Tibial nerve (tissue), 4 donors: ENCODE measurements around the gene LRRC1. TPM values are rescaled to one million over a fixed set of nuclear protein-coding genes. Genes with fewer than 3 reads are reported as not detected.

Source experiments
- DNase-seq, 2 donors: peaks; one replicate each; pipeline ENCODE4 v3.0.0-alpha.2; 2019; ENCODE audit warnings: low spot score in 2 of 2
- H3K27ac ChIP-seq, 4 donors: fragments of 200-600 bp; sonication (generic) in 3 of 4; one replicate each; pipeline ENCODE4 v1.5.1; 2017 to 2019; ENCODE audit warnings: mild to moderate bottlenecking in 1 of 4
- H3K27me3 ChIP-seq, 2 donors: fragments of 200-600 bp; sonication (generic) in 1 of 2; one replicate each; pipeline versions ENCODE4 v1.5.1 to v1.6.0; 2017 to 2019
- H3K36me3 ChIP-seq, 3 donors: fragments of 200-600 bp; sonication (generic); one replicate each; pipeline ENCODE4 v1.5.1; 2018 to 2019
- H3K4me1 ChIP-seq, 4 donors: fragments of 200-600 bp; sonication (generic) in 3 of 4; one replicate each; pipeline ENCODE4 v1.5.1; 2017 to 2019
- H3K4me3 ChIP-seq, 4 donors: fragments of 200-600 bp; sonication (generic) in 3 of 4; one replicate each; pipeline ENCODE4 v1.5.1; 2017 to 2019; ENCODE audit warnings: mild to moderate bottlenecking in 1 of 4, moderate library complexity in 1 of 4
- H3K9me3 ChIP-seq, 4 donors: fragments of 200-600 bp; sonication (generic) in 3 of 4; one replicate each; pipeline ENCODE4 v1.5.1; 2017 to 2019
- EP300 ChIP-seq, 2 donors: sonication (generic); formaldehyde crosslinking; IDR thresholded peaks; one replicate each; pipeline ENCODE4 v1.6.1; 2017; ENCODE audit warnings: antibody characterized with exemption in 2 of 2, mild to moderate bottlenecking in 1 of 2
- POLR2A ChIP-seq, 2 donors: fragments of 450-650 bp; IDR thresholded peaks; one replicate each; pipeline ENCODE4 v1.6.1; 2017; ENCODE audit warnings: antibody characterized with exemption in 2 of 2, mild to moderate bottlenecking in 2 of 2, moderate library complexity in 2 of 2
- WGBS, 2 donors: methylation state at CpG; one replicate each; pipeline ENCODE4 v1.1.5; 2018; 5-methylcytosine and 5-hydroxymethylcytosine counted together
- total RNA-seq, 4 donors: library from RNA; depleted of rRNA; stranded (reverse); fragments of >200 nt; gene quantifications; one replicate each; pipeline ENCODE4 v1.1.0, GENCODE V29; 2016
- TF ChIP-seq, protein P1 (sequence below), 5 experiments: fragments of 200-600 bp in 3 of 5; fragments of 450-650 bp in 2 of 5; sonication (generic) in 3 of 5; IDR thresholded peaks; one replicate each; pipeline ENCODE4 v1.5.1; 2016 to 2019; ENCODE audit warnings: antibody characterized with exemption in 5 of 5, mild to moderate bottlenecking in 3 of 5, moderate library complexity in 2 of 5

The LRRC1 gene
- total RNA-seq, 4 donors from 2014 or later = 22.8 to 50.0 (median 39.6) TPM

DNA sequence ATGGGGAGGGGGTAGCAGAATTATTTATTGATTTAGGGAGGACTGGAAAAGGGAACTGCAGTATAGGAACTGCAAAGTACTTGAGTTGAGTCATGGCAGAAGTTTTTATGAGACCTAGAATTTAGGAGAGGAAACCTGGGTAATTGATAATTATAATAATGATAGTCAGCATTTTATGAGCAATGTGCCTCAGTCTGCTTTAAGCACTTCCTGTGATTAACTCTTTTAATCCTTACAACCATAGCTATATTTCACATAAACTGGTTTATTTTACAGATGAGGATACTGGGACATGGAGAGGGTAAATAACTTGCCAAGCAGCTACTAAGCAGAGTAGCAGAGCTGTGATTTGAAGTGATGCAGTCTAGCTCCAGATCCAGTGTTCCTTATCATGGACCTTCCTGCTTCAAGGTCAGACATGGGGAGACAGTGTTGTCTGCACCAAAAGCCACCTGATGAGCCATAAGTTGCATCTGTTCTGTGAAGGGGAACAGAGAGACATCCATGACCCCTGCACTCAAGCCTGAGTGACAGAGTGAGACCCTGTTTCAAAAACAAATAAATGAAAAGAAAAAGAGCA lies 13.6 kb downstream of the LRRC1 start:
- Histone ChIP-seq H3K4me3 (no peak overlapping the region), H3K36me3 (no peaks in the 10 kb centered on the region), H3K4me1 (peaks cover 0 to 11% (median under 1%) of the 10 kb centered on the region in 4 donors), H3K9me3 (no peaks in the 10 kb centered on the region), H3K27me3 (no peaks in the 10 kb centered on the region), H3K27ac (no peak overlapping the region)
- DNase-seq = no peak
- TF ChIP-seq, protein P1, sequence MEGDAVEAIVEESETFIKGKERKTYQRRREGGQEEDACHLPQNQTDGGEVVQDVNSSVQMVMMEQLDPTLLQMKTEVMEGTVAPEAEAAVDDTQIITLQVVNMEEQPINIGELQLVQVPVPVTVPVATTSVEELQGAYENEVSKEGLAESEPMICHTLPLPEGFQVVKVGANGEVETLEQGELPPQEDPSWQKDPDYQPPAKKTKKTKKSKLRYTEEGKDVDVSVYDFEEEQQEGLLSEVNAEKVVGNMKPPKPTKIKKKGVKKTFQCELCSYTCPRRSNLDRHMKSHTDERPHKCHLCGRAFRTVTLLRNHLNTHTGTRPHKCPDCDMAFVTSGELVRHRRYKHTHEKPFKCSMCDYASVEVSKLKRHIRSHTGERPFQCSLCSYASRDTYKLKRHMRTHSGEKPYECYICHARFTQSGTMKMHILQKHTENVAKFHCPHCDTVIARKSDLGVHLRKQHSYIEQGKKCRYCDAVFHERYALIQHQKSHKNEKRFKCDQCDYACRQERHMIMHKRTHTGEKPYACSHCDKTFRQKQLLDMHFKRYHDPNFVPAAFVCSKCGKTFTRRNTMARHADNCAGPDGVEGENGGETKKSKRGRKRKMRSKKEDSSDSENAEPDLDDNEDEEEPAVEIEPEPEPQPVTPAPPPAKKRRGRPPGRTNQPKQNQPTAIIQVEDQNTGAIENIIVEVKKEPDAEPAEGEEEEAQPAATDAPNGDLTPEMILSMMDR (IDR thresholded peaks at IDR 0.05) = no peak
- TF ChIP-seq POLR2A (IDR thresholded peaks at IDR 0.05) (no peak), EP300 (IDR thresholded peaks at IDR 0.05) (no peak)

DNA sequence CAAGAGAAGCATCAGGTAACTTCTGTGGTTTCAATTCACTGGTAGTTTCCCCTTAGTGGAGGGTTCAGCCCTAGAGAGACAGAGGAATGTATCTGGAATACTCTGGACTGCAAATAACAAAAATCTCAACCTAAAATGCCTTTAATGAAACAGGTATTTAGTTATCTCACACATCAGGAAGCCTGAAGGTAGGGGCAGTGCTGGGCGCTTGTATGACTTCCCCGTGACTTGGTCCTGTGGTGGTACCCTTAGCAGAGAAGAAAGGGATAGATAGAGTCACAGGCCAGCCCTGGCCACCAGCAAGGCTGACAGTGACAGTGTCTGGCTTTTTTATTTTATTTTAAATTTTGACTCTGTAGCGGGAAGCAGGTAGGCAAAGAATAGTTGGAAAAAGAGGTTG lies 14.9 kb downstream of the LRRC1 start:
- Histone ChIP-seq H3K27ac (no peak overlapping the region), H3K36me3 (no peaks in the 10 kb centered on the region), H3K27me3 (no peaks in the 10 kb centered on the region), H3K4me1 (peaks cover 0 to 11% (median 2%) of the 10 kb centered on the region in 4 donors), H3K4me3 (no peak overlapping the region), H3K9me3 (no peaks in the 10 kb centered on the region)
- no peak for DNase-seq
- TF ChIP-seq, protein P1 (IDR thresholded peaks at IDR 0.05) = no peak
- TF ChIP-seq POLR2A (IDR thresholded peaks at IDR 0.05) = no peak
- no peak for TF ChIP-seq EP300 (IDR thresholded peaks at IDR 0.05)
- WGBS, 2 donors = 98% methylated on average over 3 of the region's 3 CpGs

DNA sequence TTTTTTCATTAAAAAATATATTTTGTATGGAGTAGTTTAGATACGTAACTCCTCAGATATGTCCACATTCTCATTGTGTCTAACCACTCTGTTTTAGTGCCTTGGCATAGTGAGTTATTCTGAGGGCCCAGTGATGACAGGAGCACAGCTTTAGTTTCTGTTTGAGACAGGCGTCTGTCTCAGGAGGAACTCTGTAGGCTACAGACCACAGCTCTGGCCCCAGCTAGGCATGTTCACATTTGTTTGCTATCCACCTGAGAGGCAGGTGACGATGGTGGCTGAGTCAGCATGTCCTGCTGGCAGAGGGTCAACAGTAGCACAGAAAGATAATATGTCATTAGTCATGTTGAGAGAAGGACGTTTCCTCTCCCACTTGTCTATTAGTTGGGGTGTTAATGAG lies 16.3 kb downstream of the LRRC1 start:
- WGBS, 2 donors = 64 to 77% methylated on average over 4 of the region's 4 CpGs

DNA sequence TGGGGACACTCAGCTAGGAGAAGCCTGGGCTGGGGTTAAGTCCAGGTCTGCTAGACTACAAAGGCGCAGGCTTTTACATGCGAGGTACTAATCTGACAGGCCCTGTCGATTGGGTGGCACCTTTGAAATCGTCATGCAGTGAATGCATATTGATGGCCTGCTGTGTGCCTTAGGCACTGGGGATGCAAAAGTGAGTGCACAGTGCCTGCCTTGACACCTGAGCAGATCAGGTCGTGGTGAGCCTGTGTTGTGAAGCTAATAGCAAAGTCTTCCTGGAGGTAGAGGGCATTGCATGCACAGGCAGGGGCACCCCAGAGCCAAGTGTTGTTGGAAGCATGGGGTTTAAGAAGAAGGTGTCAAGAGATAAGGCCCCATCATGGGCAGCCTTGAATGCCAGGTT lies 16.9 kb downstream of the LRRC1 start:
- Histone ChIP-seq H3K4me3 (no peak overlapping the region), H3K36me3 (no peaks in the 10 kb centered on the region), H3K27ac (no peak overlapping the region), H3K9me3 (no peaks in the 10 kb centered on the region), H3K27me3 (no peaks in the 10 kb centered on the region), H3K4me1 (peaks cover 0 to 5% (median 1%) of the 10 kb centered on the region in 4 donors)
- no peak for TF ChIP-seq EP300 (IDR thresholded peaks at IDR 0.05)
- no peak for DNase-seq
- WGBS, 2 donors = 71 to 73% methylated on average over 5 of the region's 5 CpGs

More for the DNA sequence above, 16.3 kb downstream of the LRRC1 start:
- Histone ChIP-seq H3K27ac (no peak overlapping the region), H3K9me3 (no peaks in the 10 kb centered on the region), H3K4me1 (peaks cover 0 to 5% (median 1%) of the 10 kb centered on the region in 4 donors), H3K36me3 (no peaks in the 10 kb centered on the region), H3K27me3 (no peaks in the 10 kb centered on the region), H3K4me3 (no peak overlapping the region)
- TF ChIP-seq, protein P1 (IDR thresholded peaks at IDR 0.05) = no peak
- TF ChIP-seq EP300 (IDR thresholded peaks at IDR 0.05) = no peak
- TF ChIP-seq POLR2A (IDR thresholded peaks at IDR 0.05) = no peak
- DNase-seq = no peak

DNA sequence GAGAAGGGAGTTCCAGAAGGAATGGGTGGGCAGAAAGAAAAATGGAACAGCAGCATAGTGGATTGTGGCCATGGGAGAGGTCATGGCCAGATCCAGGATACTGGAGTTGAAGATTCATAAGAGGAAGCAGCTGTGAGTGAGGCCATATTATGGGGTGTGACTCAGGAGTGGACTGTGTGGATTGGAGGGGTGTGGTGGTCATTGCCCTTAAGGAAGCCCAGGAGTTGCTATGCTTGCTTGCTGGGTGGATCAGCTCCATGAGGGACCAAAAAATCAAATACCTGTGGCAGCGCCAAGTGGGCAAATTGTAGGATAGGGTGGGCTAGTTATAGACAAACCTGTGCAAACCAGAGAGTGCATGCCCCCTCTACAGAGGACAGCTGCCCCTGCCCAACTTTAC lies 18.3 kb downstream of the LRRC1 start:
- H3K4me1 ChIP-seq = peaks cover 0 to 5% (median 1%) of the 10 kb centered on the region in 4 donors
- 91 to 93% methylated on average over 1 of the region's 1 CpG for WGBS, 2 donors

More for the DNA sequence above, 18.3 kb downstream of the LRRC1 start:
- Histone ChIP-seq H3K27ac (no peak overlapping the region), H3K36me3 (no peaks in the 10 kb centered on the region), H3K9me3 (no peaks in the 10 kb centered on the region), H3K4me3 (no peak overlapping the region), H3K27me3 (no peaks in the 10 kb centered on the region)
- no peak for DNase-seq
- TF ChIP-seq EP300 (IDR thresholded peaks at IDR 0.05) = no peak
- TF ChIP-seq, protein P1 (IDR thresholded peaks at IDR 0.05) = no peak
- no peak for TF ChIP-seq POLR2A (IDR thresholded peaks at IDR 0.05)
